Upper lobe of left lung (tissue), 6 donors: ENCODE measurements around the gene REC8. TPM values are rescaled to one million over a fixed set of nuclear protein-coding genes. Genes with fewer than 3 reads are reported as not detected.

Source experiments
- ATAC-seq, 2 donors: fragments of 200-7000 bp; cut with Tn5 transposase; one replicate each; pipeline ENCODE4 v1.9.1; 2022; ENCODE audit warnings: mild to moderate bottlenecking in 2 of 2, moderate library complexity in 2 of 2; ENCODE audit not compliant: low FRiP score in 2 of 2
- DNase-seq, 2 donors: peaks; one replicate each; pipeline ENCODE4 v3.0.0-alpha.2; 2019 to 2020
- H3K27ac ChIP-seq, 4 donors: fragments of 200-600 bp; sonication (generic); one replicate each; pipeline ENCODE4 v1.5.1; 2016 to 2019
- H3K27me3 ChIP-seq, 4 donors: fragments of 200-600 bp; sonication (generic); one replicate each; pipeline ENCODE4 v1.5.1; 2017 to 2019
- H3K36me3 ChIP-seq, 4 donors: fragments of 200-600 bp; sonication (generic); one replicate each; pipeline ENCODE4 v1.5.1; 2016 to 2019
- H3K4me1 ChIP-seq, 4 donors: fragments of 200-600 bp; sonication (generic); one replicate each; pipeline ENCODE4 v1.5.1; 2018 to 2019
- H3K4me3 ChIP-seq, 4 donors: fragments of 200-600 bp; sonication (generic); one replicate each; pipeline ENCODE4 v1.5.1; 2017 to 2019; ENCODE audit warnings: mild to moderate bottlenecking in 2 of 4, moderate library complexity in 1 of 4
- H3K9me3 ChIP-seq, 4 donors: fragments of 200-600 bp; sonication (generic); one replicate each; pipeline ENCODE4 v1.5.1; 2018 to 2019
- EP300 ChIP-seq, 4 donors: sonication (generic); formaldehyde crosslinking; IDR thresholded peaks; one replicate each; pipeline ENCODE4 v1.5.1; 2017; ENCODE audit warnings: antibody characterized with exemption in 4 of 4, control low read depth in 2 of 4
- POLR2A ChIP-seq, 4 donors: fragments of 450-650 bp; IDR thresholded peaks; one replicate each; pipeline ENCODE4 v1.5.1; 2016 to 2017; ENCODE audit warnings: antibody characterized with exemption in 4 of 4, mild to moderate bottlenecking in 2 of 4
- POLR2AphosphoS5 ChIP-seq, 2 donors: sonication (generic); formaldehyde crosslinking; IDR thresholded peaks; one replicate each; pipeline ENCODE4 v1.5.1; 2017; ENCODE audit warnings: antibody characterized with exemption in 2 of 2
- WGBS, 2 donors: methylation state at CpG; one replicate each; pipeline ENCODE4 v1.1.5; 2017 to 2018; 5-methylcytosine and 5-hydroxymethylcytosine counted together
- total RNA-seq, 6 donors: library from RNA; depleted of rRNA in 4 of 6; stranded (reverse); fragments of >200 nt in 4 of 6; gene quantifications; one replicate each; pipeline versions ENCODE4 v1.1.0 to v1.2.1, GENCODE V29; 2016 to 2021
- TF ChIP-seq, protein P1 (sequence below), 6 experiments: fragments of 450-650 bp in 4 of 6; fragments of 200-600 bp in 2 of 6; sonication (generic) in 2 of 6; IDR thresholded peaks; one replicate each; pipeline ENCODE4 v1.5.1; 2016 to 2019; ENCODE audit warnings: antibody characterized with exemption in 6 of 6
- donor health status: DM: no; HTN: no; CAD: no; lungs with moderate emphysema.
- donor health status: DM: no; HTN: yes; CAD: no; lungs with severe emphysema.

The REC8 gene
- total RNA-seq, 6 donors from 2014 or later = 16.0 to 76.5 (median 29.4) TPM

DNA sequence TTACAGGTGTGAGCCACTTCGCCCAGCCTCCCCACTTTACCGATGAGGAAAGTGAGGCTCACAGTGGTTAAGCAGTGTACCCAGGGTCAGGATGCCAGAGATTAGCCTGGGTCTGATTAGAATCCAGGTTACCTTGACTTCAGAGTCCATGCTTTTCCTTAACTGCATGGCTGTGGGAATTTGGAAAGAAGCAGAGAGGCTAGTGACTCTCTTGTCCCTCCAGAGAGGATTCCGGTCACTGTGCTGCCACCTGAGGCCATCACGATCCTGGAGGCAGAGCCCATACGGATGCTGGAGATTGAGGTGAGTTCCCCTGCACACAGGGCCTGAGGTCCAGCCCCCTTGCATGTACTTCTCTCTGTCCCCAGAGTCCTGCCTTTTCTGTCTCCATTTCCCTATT, 4.7 kb downstream of the REC8 start:
- no peaks in the 10 kb centered on the region for H3K9me3 ChIP-seq
- 100% methylated on average over 1 to 5 of the region's 5 CpGs for WGBS, 2 donors
- peaks cover 12 to 86% (median 75%) of the 10 kb centered on the region in 4 donors for H3K36me3 ChIP-seq
- H3K4me1 ChIP-seq = peaks cover 0 to 7% (median 3%) of the 10 kb centered on the region in 4 donors
- H3K4me3 ChIP-seq = no peak overlapping the region
- no peaks in the 10 kb centered on the region for H3K27me3 ChIP-seq
- DNase-seq (no peak), ATAC-seq (no peak)
- no peak overlapping the region for H3K27ac ChIP-seq
- TF ChIP-seq, protein P1, sequence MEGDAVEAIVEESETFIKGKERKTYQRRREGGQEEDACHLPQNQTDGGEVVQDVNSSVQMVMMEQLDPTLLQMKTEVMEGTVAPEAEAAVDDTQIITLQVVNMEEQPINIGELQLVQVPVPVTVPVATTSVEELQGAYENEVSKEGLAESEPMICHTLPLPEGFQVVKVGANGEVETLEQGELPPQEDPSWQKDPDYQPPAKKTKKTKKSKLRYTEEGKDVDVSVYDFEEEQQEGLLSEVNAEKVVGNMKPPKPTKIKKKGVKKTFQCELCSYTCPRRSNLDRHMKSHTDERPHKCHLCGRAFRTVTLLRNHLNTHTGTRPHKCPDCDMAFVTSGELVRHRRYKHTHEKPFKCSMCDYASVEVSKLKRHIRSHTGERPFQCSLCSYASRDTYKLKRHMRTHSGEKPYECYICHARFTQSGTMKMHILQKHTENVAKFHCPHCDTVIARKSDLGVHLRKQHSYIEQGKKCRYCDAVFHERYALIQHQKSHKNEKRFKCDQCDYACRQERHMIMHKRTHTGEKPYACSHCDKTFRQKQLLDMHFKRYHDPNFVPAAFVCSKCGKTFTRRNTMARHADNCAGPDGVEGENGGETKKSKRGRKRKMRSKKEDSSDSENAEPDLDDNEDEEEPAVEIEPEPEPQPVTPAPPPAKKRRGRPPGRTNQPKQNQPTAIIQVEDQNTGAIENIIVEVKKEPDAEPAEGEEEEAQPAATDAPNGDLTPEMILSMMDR (IDR thresholded peaks at IDR 0.05) = no peak
- TF ChIP-seq POLR2AphosphoS5 (IDR thresholded peaks at IDR 0.05) (no peak), EP300 (IDR thresholded peaks at IDR 0.05) (no peak), POLR2A (IDR thresholded peaks at IDR 0.05) (no peak)

DNA sequence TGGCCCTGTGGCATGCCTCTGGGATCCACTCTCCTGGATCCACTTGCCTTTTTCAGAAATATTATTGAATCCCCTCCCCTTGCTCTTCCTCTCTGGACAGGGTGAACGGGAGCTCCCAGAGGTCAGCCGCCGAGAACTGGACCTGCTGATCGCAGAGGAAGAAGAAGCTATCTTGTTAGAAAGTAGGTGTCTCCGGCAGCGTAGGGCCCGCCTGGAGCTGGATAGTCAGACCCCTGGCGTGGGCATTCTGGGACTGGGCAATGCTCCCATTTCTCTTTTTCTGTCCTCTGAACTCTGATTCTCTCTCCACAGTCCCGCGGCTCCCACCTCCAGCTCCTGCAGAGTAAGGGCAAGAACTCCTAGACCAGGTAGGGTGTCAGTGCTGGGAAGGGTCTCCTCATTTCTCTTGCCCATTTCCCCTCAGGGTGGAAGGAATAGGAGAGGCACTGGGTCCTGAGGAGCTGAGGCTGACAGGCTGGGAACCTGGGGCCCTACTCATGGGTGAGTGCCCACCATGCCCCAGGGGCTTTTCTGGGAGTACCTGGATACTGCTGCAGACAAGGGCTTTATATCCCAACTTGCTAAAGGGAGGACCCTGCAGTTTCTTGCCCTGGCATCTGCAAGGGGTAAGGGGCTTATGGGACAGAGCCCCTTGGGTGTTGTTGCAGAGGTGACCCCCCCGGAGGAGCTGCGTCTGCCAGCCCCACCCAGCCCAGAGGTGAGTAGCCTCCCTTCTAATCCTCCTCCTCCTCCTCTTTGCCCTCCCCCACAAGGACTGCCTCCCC, 5.4 kb downstream of the REC8 start:
- Histone ChIP-seq H3K36me3 (peaks cover 14 to 89% (median 79%) of the 10 kb centered on the region in 4 donors), H3K27me3 (no peaks in the 10 kb centered on the region), H3K27ac (no peak overlapping the region), H3K9me3 (no peaks in the 10 kb centered on the region), H3K4me1 (peaks cover 0 to under 1% (median 0%) of the 10 kb centered on the region in 4 donors), H3K4me3 (no peak overlapping the region)
- DNase-seq (no peak), ATAC-seq (no peak)
- 93 to 98% methylated on average over 12 of the region's 12 CpGs for WGBS, 2 donors
- no peak for TF ChIP-seq POLR2A (IDR thresholded peaks at IDR 0.05)
- no peak for TF ChIP-seq POLR2AphosphoS5 (IDR thresholded peaks at IDR 0.05)
- TF ChIP-seq, protein P1 (IDR thresholded peaks at IDR 0.05) = no peak
- TF ChIP-seq EP300 (IDR thresholded peaks at IDR 0.05) = no peak

DNA sequence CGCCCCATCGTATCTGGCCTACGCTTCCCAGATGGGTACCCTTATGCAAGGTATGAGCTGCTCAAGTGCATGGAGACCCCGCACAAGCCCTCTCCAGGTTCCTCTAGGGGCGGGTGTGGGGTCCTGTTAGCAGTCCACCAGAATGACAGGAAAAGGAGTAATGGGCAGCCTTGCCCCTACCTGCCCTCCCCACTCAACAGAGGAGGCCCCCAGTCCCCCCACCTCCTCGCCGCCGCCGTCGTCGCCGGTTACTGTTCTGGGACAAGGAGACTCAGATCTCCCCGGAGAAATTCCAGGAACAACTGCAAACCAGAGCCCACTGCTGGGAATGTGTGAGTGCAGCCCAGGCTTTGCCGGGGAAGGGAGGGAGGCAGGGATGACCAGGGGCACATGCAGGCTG, 6.0 kb downstream of the REC8 start:
- peak in 1 of 2 donors; percentile 84 for DNase-seq
- Histone ChIP-seq H3K4me3 (no peak overlapping the region), H3K27me3 (no peaks in the 10 kb centered on the region), H3K36me3 (peaks cover 14 to 89% (median 80%) of the 10 kb centered on the region in 4 donors), H3K27ac (no peak overlapping the region), H3K4me1 (no peaks in the 10 kb centered on the region), H3K9me3 (no peaks in the 10 kb centered on the region)
- TF ChIP-seq EP300 (IDR thresholded peaks at IDR 0.05) (no peak), POLR2A (IDR thresholded peaks at IDR 0.05) (no peak), POLR2AphosphoS5 (IDR thresholded peaks at IDR 0.05) (no peak)
- TF ChIP-seq, protein P1 (IDR thresholded peaks at IDR 0.05) = no peak
- WGBS, 2 donors = 95 to 97% methylated on average over 14 of the region's 14 CpGs
- no peak for ATAC-seq

DNA sequence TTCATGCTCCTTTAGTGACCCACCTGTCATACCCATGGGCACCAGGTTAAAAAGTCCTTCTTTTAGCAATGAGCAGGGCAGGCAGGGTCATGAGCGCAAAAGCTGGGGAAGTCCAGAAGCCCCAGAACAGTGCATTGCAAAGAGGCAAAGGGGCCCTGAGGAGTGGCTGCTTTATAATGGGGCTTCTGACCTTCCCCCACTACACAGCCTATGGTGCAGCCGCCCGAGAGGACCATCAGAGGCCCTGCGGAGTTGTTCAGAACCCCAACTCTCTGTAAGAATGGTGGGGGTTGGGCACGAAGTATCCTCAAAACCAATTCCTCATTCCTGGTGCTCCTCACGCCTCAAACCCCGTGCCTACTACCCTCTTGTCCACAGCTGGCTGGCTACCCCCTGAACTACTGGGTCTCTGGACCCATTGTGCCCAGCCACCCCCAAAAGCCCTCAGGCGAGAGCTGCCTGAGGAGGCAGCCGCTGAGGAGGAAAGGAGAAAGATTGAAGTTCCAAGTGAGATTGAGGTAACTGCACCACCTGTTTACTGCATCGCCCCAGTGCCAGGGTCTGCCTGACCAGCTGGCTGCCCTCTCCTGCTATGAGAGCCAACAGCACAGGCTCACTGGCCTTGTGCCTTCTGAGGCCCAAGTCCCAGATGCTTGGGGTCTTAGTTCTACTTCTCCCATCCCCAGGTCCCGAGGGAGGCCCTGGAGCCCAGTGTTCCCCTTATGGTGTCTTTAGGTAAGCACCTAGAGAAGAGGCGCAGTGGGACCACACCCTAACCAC, 6.7 kb downstream of the REC8 start:
- DNase-seq (no peak), ATAC-seq (no peak)
- Histone ChIP-seq H3K4me3 (no peak overlapping the region), H3K36me3 (peaks cover 14 to 89% (median 83%) of the 10 kb centered on the region in 4 donors), H3K9me3 (no peaks in the 10 kb centered on the region), H3K27me3 (no peaks in the 10 kb centered on the region), H3K27ac (no peak overlapping the region), H3K4me1 (no peaks in the 10 kb centered on the region)
- TF ChIP-seq, protein P1 (IDR thresholded peaks at IDR 0.05) = no peak
- TF ChIP-seq POLR2AphosphoS5 (IDR thresholded peaks at IDR 0.05) = no peak
- TF ChIP-seq EP300 (IDR thresholded peaks at IDR 0.05) = no peak
- no peak for TF ChIP-seq POLR2A (IDR thresholded peaks at IDR 0.05)
- 85 to 90% methylated on average over 10 to 12 of the region's 12 CpGs for WGBS, 2 donors
